HG02870 (cell line): Measurements from ENCODE around the gene FOXP1.
A peak's percentile ranks its signal among the peaks of the same experiment; 100 is the strongest.
"Not testable (repeated sequence)": the region's sequence is repeated elsewhere in the genome, so short reads cannot be mapped to it uniquely, and the experiment has no call there.

Experiments
- ATAC-seq: cut with Tn5 transposase; IDR thresholded peaks from one replicate; pipeline ENCODE4 v1.9.1; 2021; ENCODE audit warnings: mild to moderate bottlenecking, moderate library complexity; ENCODE audit not compliant: unreplicated experiment

Gene FOXP1

DNA sequence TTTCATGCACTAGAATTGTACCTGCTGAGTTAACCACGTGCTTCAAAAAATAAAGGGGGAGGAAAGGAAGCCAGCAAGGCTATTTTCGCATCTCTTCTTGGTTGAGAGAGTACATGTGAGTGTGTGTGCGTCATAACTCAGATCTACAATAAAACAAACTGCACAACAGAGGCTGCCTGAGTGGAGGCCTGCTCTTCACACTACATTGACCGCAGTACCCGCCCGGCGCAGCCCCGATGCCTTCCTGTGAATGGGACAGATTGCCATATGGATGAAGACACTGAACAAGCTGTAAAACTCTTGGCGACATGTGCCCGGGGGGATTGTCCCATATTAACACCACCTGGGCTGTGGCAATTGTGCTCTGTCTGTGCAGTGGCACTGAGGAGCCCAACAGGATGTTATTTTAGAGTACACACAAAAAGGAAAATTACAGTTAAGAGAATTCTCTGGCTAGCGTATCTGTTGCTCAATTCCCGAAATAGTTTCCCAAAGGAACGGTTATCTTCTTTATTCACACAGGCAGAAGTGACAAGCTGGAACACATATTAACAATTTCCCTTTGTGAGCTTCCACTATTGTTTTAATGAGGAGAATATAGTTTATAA is 551.5 kb downstream of the FOXP1 start:
- ATAC-seq = no peak

DNA sequence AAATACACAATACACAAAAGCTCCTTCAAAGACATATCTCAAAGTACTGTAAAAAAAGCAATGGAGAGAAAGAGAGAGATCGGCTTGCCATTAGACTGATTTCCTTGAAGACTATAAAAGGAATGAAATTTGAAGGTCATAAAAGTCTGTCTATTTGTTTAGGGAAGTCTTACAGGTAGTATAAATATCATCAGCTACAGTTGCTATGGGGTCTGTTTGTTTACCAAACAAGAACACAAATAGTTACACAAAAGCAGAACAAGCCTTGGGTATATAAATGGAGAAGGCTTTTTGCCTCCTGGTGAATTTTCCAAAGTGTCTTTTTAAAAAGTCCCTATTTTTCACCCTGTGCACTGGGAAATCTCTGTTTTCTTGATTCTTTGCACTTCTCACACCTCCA is 552.3 kb downstream of the FOXP1 start:
- no peak for ATAC-seq

GRCh38 chr3:71030748-71031147 is 552.8 kb downstream of the FOXP1 start:
- no peak for ATAC-seq

DNA sequence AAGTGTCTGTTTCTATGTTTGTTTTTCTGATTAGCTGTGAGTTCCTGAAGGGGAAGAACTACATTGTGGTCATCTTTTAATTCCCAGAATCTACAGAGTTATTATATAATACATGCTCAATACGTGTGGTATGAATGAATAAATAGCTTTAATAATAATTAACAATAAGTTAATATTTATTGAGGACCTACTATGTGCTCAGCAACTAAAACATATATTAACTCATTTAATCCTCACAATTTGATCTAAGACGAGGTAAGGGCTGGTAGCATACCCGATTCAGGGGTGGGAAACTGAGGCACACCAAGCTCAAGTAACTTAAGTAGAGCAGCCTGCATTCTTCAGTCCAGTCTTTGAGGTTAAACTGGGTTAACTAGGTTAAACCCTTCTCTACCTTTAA is 553.8 kb downstream of the FOXP1 start:
- ATAC-seq = no peak

DNA sequence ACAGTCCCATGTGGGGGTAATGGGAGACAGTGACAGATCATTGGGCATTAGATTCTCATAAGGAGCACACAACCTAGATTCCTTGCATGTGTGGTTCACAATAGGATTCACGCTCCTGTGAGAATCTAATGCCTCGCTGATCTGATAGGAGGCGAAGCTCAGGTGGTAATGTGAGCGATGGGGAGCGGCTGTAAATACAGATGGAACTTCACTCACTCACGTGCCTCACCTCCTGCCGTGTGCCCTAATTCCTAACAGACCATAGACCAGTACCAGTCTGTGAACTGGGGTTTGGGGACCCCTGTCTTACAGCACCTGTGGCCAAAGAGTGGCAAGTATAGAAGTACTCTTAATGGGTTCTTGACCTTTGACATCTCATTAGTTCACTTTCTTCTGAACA is 554.7 kb downstream of the FOXP1 start:
- ATAC-seq = no peak

GRCh38 chr3:71028184-71028583 is 555.3 kb downstream of the FOXP1 start:
- no peak for ATAC-seq

DNA sequence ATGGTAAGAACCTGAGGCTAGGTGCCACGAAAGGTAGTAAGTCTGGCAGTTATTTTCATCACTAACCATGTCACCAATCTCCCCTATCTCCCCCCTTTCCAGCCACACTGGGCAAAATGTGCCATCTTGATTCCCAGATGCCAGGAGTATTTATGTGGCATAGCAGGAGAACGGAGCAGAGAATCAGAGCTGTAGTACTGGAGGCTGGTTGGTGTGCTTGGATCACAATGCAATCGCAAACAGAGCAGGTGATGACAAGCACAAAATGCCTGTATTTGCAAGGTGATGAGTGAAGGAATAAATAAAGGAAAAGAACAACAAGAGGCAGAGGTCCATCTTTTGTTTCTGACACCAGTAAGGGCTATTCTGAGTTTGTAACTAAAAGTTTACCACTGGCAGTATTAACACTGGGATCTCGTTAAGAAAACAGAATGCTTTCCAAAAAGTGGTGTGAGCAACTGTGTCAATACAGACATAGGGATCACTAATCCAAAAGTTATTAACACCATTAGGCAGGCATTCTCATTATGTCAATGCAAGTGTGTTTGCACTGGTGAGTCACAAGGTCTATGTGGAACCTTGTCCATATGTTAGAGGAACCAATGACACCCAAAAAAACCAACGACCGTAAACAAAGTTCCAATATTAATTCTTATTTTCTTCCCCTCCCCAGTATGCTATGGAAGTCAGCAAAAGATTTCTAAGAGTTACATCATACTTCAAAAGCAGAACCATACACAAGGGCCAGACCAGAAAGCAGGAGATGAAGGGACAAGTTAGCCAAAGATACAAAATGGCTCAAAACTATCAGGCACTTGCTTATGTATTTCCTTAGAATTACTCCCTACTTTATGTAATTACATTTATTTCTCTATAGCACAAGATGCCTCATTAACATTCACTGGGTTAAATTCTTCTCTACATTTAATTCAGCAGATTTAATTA is 556.6 kb downstream of the FOXP1 start:
- no peak for ATAC-seq

GRCh38 chr3:71025516-71025915 is 558.0 kb downstream of the FOXP1 start:
- ATAC-seq = no peak

DNA sequence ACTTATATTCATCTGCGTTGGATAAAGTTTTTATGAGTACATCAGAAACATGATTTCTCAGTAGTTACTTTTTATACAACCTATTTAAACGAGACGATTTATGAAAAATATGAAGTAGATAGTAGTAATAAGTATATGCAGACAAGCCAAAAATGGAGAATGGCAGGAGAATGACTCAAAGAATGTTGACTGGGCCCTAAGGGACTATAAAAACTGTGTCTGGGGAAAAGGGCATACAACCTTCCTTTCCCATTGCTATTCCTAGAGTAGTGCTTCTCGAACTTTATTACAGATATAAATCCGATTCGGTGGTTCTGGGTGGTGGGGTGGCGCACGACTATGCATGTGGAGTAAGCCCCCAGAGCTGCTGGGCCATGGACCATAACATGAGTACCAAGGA is 558.5 kb downstream of the FOXP1 start:
- ATAC-seq = no peak

- ATAC-seq = no peak
Observed at GRCh38 chr3:71022551-71023335, 560.8 kb downstream of the FOXP1 start.

GRCh38 chr3:71018799-71019198 is 564.7 kb downstream of the FOXP1 start:
- no peak for ATAC-seq

- no peak for ATAC-seq
Observed at GRCh38 chr3:71016178-71016845, 567.2 kb downstream of the FOXP1 start.

DNA sequence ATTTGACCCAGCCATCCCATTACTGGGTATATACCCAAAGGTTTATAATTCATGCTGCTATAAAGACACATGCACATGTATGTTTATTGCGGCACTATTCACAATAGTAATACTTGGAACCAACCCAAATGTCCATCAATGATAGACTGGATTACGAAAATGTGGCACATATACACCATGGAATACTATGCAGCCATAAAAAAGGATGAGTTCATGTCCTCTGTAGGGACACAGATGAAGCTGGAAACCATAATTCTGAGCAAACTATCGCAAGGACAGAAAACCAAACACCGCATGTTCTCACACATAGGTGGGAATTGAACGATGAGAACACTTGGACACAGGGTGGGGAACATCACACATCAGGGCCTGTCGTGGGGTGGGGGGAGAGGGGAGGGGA is 568.9 kb downstream of the FOXP1 start:
- ATAC-seq = not testable (repeated sequence)

GRCh38 chr3:71012971-71013370 is 570.6 kb downstream of the FOXP1 start:
- ATAC-seq = no peak

DNA sequence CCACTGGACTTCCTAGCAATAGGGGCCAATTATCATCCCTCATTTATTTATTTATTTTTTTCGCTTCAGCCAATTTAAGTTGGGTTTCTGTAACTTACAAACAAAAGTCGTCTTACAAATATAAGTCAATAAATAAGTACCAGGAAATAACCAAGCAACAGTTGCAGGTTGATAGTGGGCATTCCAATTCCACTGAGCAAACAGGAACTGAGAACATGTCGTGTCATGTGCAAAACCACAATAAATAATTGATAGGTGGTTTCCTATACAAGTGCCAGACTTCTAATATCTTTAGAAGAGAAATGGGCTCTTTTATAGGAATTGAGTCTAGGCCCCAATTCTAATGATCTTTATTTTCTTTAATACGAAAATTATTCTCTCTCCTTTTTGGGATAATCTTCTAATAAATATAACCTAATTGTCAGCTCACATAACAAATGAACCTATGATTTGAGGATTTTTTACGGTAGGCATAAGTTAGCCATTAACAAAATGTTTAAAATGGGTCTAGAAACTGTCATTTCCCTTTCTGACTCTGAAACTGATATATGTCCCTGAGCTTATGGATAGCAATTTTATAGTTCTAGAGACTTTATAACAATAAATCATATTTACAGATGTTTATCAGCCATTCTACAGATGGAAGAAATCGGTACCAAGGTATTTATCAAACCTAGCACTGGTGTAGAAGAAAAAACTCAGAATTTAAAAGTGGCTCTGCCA is 571.8 kb downstream of the FOXP1 start:
- peak; percentile 44 for ATAC-seq

GRCh38 chr3:71010726-71011455 is 572.6 kb downstream of the FOXP1 start:
- ATAC-seq = peak; percentile 63

GRCh38 chr3:71008350-71008935 is 575.1 kb downstream of the FOXP1 start:
- ATAC-seq = no peak

GRCh38 chr3:71006810-71007785 is 576.4 kb downstream of the FOXP1 start:
- ATAC-seq = no peak
